HG02973 (cell line): ENCODE data around the gene LFNG.
"Not testable (repeated sequence)": the region's sequence is repeated elsewhere in the genome, so short reads cannot be mapped to it uniquely, and the experiment has no call there.

ENCODE experiments used
- ATAC-seq: cut with Tn5 transposase; IDR thresholded peaks from one replicate; pipeline ENCODE4 v1.9.1; 2021; ENCODE audit warnings: moderate library complexity; ENCODE audit not compliant: unreplicated experiment

LFNG gene

GRCh38 chr7:2542011-2542915 is 22.7 kb downstream of the LFNG start:
- no peak for ATAC-seq

GRCh38 chr7:2542916-2543871 is 23.6 kb downstream of the LFNG start:
- ATAC-seq, result no peak

- ATAC-seq, result no peak
Observed at GRCh38 chr7:2544541-2545188, 25.1 kb downstream of the LFNG start.

- ATAC-seq, result no peak
Observed at GRCh38 chr7:2545746-2546425, 26.3 kb downstream of the LFNG start.

- ATAC-seq, result no peak
Observed at GRCh38 chr7:2546776-2547586, 27.4 kb downstream of the LFNG start.

- ATAC-seq, result no peak
Observed at GRCh38 chr7:2551418-2551817, 31.8 kb downstream of the LFNG start.

- no peak for ATAC-seq
Observed at GRCh38 chr7:2553108-2553507, 33.5 kb downstream of the LFNG start.

- ATAC-seq, result no peak
Observed at GRCh38 chr7:2553831-2554581, 34.4 kb downstream of the LFNG start.

- ATAC-seq, result no peak
Observed at GRCh38 chr7:2554661-2555111, 35.1 kb downstream of the LFNG start.

GRCh38 chr7:2555121-2556052 is 35.8 kb downstream of the LFNG start, which contains the start of gene BRAT1:
Gene BRAT1, minus strand, starts transcription at chr7:2555524. Its CDS starts 1,093 bp downstream, at chr7:2554431.
- ATAC-seq, result peak; percentile 63

GRCh38 chr7:2558629-2559282 is 39.2 kb downstream of the LFNG start, which contains the start of gene IQCE:
Gene IQCE, plus strand, starts transcription at chr7:2558979. Its CDS starts 203 bp downstream, at chr7:2559182.
- ATAC-seq, result peak; percentile 50

GRCh38 chr7:2559283-2559950 is 39.8 kb downstream of the LFNG start:
- ATAC-seq, result peak; percentile 20

GRCh38 chr7:2563955-2564354 is 44.4 kb downstream of the LFNG start:
- ATAC-seq, result not testable (repeated sequence)

- ATAC-seq, result no peak
Observed at GRCh38 chr7:2564970-2565540, 45.5 kb downstream of the LFNG start.

- ATAC-seq, result no peak
Observed at GRCh38 chr7:2566348-2566889, 46.8 kb downstream of the LFNG start.
